Vagina (tissue), 2 donors: Measurements from ENCODE around the gene SLC25A17. TPM values are rescaled to one million over a fixed set of nuclear protein-coding genes. Genes with fewer than 3 reads are reported as not detected.
A peak's percentile ranks its signal among the peaks of the same experiment; 100 is the strongest.
"Not testable (repeated sequence)": the region's sequence is repeated elsewhere in the genome, so short reads cannot be mapped to it uniquely, and the experiment has no call there.

Experiments used
- DNase-seq, 2 donors: peaks; one replicate each; pipeline ENCODE4 v3.0.0-alpha.2; 2017; ENCODE audit errors: extremely low spot score in 2 of 2
- H3K27ac ChIP-seq: fragments of 200-600 bp; sonication (generic); one replicate; pipeline ENCODE4 v1.5.1; 2019
- H3K27me3 ChIP-seq: fragments of 200-600 bp; sonication (generic); one replicate; pipeline ENCODE4 v1.5.1; 2019
- H3K36me3 ChIP-seq, 2 donors: fragments of 200-600 bp; sonication (generic); one replicate each; pipeline ENCODE4 v1.5.1; 2017 to 2019
- H3K4me1 ChIP-seq: fragments of 200-600 bp; sonication (generic); one replicate; pipeline ENCODE4 v1.5.1; 2019
- H3K4me3 ChIP-seq, 2 donors: fragments of 200-600 bp; sonication (generic); 1 replicate in 1 of 2; 2 replicates in 1 of 2; pipeline ENCODE4 v1.5.1; 2016 to 2019
- H3K9me3 ChIP-seq: fragments of 200-600 bp; sonication (generic); one replicate; pipeline ENCODE4 v1.5.1; 2019
- POLR2A ChIP-seq, 2 donors: fragments of 450-650 bp; IDR thresholded peaks; one replicate each; pipeline ENCODE4 v1.6.1; 2017; ENCODE audit warnings: antibody characterized with exemption in 2 of 2, mild to moderate bottlenecking in 2 of 2, moderate library complexity in 2 of 2
- POLR2AphosphoS5 ChIP-seq, 2 donors: sonication (generic); formaldehyde crosslinking; IDR thresholded peaks; one replicate each; pipeline ENCODE4 v1.9.0; 2017; ENCODE audit warnings: antibody characterized with exemption in 2 of 2, mild to moderate bottlenecking in 2 of 2, low read depth in 1 of 2; ENCODE audit not compliant: insufficient read depth in 1 of 2
- intact Hi-C: fragments of 100-400 bp; cut with DNase I; formaldehyde crosslinking; loops from one replicate; pipeline ENCODE4 v1.15.1; 2023
- total RNA-seq: library from RNA; depleted of rRNA; stranded (reverse); fragments of >200 nt; gene quantifications from one replicate; pipeline ENCODE4 v1.2.3, GENCODE V29; 2016
- TF ChIP-seq, protein P1 (sequence below), 3 experiments: fragments of 450-650 bp in 2 of 3; fragments of 200-600 bp in 1 of 3; sonication (generic) in 1 of 3; IDR thresholded peaks; one replicate each; pipeline ENCODE4 v1.5.1; 2017 to 2019; ENCODE audit warnings: antibody characterized with exemption in 3 of 3, mild to moderate bottlenecking in 2 of 3, moderate library complexity in 2 of 3

The SLC25A17 gene
- total RNA-seq, 1 donor from 2014 or later, result 18.4 TPM

DNA sequence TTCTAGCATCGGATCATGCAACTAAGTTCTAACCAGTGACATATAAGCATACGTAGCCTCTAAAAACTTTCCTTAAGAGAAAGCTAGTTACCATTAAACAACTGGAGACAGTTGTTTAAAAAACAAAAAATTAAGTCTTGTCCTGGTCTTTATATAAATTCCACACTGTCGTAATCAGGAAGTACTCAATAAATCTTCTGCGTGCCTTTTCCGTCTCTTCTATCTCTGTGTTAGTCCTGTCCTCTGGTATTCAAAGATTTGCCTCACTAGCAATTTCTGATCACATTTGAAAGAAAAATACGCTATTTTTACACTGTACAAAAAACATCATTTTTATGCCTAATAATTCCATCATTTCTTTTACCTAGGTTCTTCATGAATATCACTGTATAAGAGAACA lies 10.0 kb upstream of the SLC25A17 start:
- DNase-seq, result no peak
- intact Hi-C loops, result no loop called here
- Histone ChIP-seq H3K4me3 (no peak overlapping the region), H3K27me3 (no peaks in the 10 kb centered on the region), H3K9me3 (no peaks in the 10 kb centered on the region), H3K27ac (no peak overlapping the region), H3K36me3 (peaks cover 0 to 76% of the 10 kb centered on the region in 2 donors), H3K4me1 (no peaks in the 10 kb centered on the region)
- TF ChIP-seq POLR2A (IDR thresholded peaks at IDR 0.05) (no peak), POLR2AphosphoS5 (IDR thresholded peaks at IDR 0.05; ENCODE audit: insufficient read depth in 1 of 2, low read depth in 1 of 2) (no peak)
- TF ChIP-seq, protein P1, sequence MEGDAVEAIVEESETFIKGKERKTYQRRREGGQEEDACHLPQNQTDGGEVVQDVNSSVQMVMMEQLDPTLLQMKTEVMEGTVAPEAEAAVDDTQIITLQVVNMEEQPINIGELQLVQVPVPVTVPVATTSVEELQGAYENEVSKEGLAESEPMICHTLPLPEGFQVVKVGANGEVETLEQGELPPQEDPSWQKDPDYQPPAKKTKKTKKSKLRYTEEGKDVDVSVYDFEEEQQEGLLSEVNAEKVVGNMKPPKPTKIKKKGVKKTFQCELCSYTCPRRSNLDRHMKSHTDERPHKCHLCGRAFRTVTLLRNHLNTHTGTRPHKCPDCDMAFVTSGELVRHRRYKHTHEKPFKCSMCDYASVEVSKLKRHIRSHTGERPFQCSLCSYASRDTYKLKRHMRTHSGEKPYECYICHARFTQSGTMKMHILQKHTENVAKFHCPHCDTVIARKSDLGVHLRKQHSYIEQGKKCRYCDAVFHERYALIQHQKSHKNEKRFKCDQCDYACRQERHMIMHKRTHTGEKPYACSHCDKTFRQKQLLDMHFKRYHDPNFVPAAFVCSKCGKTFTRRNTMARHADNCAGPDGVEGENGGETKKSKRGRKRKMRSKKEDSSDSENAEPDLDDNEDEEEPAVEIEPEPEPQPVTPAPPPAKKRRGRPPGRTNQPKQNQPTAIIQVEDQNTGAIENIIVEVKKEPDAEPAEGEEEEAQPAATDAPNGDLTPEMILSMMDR (IDR thresholded peaks at IDR 0.05), result no peak

DNA sequence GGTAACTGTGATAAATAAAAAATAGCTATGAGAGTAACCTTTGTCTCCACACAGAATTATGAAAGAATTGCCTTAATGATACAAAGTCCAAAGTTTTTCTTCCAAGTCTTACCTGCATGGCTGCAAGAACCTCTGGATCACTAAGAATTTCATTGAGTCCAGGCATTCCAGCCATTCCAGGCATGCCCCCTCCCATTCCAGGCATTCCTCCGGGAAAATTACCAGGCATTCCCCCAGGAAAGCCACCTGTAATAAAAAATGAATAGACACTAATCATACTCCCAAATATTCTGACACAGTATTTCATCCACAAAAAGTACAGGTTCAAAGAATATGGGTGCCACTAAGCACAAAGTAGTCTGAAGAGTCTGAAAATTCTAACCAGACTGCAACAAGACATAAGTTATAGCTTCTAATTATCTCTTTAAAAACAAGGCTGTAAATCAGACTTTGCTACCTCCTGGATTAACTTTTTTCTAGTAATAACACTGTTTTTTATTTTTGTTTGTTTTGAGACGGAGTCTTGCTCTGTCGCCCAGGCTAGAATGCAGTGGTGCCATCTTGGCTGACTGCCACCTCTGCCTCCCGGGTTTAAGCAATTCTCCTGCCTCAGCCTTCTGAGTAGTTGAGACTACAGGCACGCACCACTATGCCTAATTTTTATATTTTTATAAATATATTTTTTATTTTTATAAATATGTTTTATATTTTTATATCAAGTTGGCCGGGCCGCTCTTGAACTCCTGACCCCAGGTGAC lies 8.0 kb upstream of the SLC25A17 start:
- H3K27ac ChIP-seq, result no peak overlapping the region
- no peaks in the 10 kb centered on the region for H3K27me3 ChIP-seq
- DNase-seq, result no peak
- H3K36me3 ChIP-seq, result peaks cover 0 to 58% of the 10 kb centered on the region in 2 donors
- H3K4me3 ChIP-seq, result no peak overlapping the region
- H3K9me3 ChIP-seq, result no peaks in the 10 kb centered on the region
- TF ChIP-seq, protein P1 (IDR thresholded peaks at IDR 0.05), result no peak
- TF ChIP-seq POLR2AphosphoS5 (IDR thresholded peaks at IDR 0.05; ENCODE audit: insufficient read depth in 1 of 2, low read depth in 1 of 2) (no peak), POLR2A (IDR thresholded peaks at IDR 0.05) (no peak)
- H3K4me1 ChIP-seq, result no peaks in the 10 kb centered on the region
- intact Hi-C loops, result no loop called here

DNA sequence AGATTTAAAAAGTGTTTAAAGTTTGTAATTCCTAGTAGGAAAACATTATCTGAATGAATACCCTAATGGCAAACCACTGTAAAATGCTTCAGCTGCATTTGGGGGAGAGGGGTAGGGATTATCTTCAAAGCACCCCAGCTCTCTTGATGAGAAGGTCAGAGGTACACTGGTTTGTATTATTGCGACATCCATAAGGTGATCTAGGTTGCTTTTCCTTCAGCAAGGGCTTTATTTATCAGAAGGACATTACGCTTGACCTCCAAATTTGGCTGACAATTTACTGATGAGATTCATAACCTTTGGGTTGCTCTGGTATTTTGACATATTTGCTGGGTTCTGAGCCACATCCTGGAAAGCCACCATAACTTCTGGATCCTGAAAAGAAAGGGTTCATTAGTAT lies 7.1 kb upstream of the SLC25A17 start:
- DNase-seq, H3K27me3 ChIP-seq, intact Hi-C loops, H3K27ac ChIP-seq, H3K4me1 ChIP-seq, H3K9me3 ChIP-seq, H3K4me3 ChIP-seq: not testable (repeated sequence)
- peaks cover 0 to 49% of the 10 kb centered on the region in 2 donors for H3K36me3 ChIP-seq

DNA sequence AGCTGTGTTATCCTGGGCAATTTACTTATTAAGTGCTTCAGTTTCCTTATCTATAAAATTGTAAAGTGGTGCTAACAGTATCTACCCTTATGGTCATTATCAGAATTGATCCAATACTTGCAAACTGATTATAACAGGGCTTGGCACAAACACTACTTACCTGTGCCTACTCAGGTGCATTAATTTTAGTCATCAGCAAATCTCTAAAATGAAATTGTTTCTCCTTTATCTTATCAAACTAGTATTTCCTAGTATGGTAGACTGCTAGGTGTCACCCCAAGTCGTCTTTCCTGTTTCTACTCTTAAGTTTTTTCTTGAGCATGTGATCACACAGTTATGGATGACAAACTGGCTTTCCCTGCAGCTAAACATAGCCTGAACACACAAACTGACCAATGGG lies 4.3 kb upstream of the SLC25A17 start:
- H3K4me1 ChIP-seq, result peaks cover 11% of the 10 kb centered on the region
- no peaks in the 10 kb centered on the region for H3K9me3 ChIP-seq
- H3K36me3 ChIP-seq, result peaks cover 0 to 23% of the 10 kb centered on the region in 2 donors
- H3K4me3 ChIP-seq, result no peak overlapping the region
- intact Hi-C loops, result no loop called here
- TF ChIP-seq POLR2A (IDR thresholded peaks at IDR 0.05) (no peak), POLR2AphosphoS5 (IDR thresholded peaks at IDR 0.05; ENCODE audit: insufficient read depth in 1 of 2, low read depth in 1 of 2) (no peak)
- TF ChIP-seq, protein P1 (IDR thresholded peaks at IDR 0.05), result no peak
- H3K27me3 ChIP-seq, result no peaks in the 10 kb centered on the region
- H3K27ac ChIP-seq, result no peak overlapping the region
- no peak for DNase-seq

DNA sequence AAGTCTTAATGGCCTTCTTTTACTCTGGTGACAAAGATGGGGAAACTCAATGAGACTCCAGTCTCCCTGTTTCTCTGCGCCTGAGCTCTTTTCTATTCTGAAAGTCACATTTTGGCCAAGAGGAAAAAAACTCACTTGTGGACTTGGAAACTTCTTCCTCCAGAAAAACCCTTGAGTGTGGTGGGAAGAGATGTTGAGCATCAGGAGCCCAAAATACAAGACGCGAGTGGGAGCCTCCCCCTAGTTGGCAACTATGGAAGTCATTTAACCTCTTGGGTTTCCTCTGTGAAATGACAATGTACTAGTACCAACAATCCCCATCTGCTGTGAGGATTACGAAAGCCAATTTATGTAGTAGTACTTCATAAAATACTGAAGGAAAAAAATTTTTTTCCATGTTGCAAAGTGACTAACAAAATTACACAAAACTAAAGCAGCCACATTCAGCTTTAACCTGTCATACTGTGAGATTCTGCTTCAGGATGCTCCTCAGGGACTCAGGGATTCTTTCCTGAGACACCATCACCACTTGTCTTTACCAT lies 524 bp upstream of the SLC25A17 start:
- intact Hi-C loops, result no loop called here
- no peak for TF ChIP-seq POLR2AphosphoS5 (IDR thresholded peaks at IDR 0.05; ENCODE audit: insufficient read depth in 1 of 2, low read depth in 1 of 2)
- TF ChIP-seq POLR2A (IDR thresholded peaks at IDR 0.05), result no peak
- TF ChIP-seq, protein P1 (IDR thresholded peaks at IDR 0.05), result no peak
- peak overlapping the region; percentile 59 for H3K27ac ChIP-seq
- no peaks in the 10 kb centered on the region for H3K27me3 ChIP-seq
- peaks cover 0 to 3% of the 10 kb centered on the region in 2 donors for H3K36me3 ChIP-seq
- DNase-seq, result no peak
- peak overlapping the region; percentile 94 to 97 for H3K4me3 ChIP-seq
- H3K9me3 ChIP-seq, result no peaks in the 10 kb centered on the region
- H3K4me1 ChIP-seq, result peaks cover 23% of the 10 kb centered on the region
